Measurements from ENCODE around the gene DPYSL3.

Gene DPYSL3

DNA sequence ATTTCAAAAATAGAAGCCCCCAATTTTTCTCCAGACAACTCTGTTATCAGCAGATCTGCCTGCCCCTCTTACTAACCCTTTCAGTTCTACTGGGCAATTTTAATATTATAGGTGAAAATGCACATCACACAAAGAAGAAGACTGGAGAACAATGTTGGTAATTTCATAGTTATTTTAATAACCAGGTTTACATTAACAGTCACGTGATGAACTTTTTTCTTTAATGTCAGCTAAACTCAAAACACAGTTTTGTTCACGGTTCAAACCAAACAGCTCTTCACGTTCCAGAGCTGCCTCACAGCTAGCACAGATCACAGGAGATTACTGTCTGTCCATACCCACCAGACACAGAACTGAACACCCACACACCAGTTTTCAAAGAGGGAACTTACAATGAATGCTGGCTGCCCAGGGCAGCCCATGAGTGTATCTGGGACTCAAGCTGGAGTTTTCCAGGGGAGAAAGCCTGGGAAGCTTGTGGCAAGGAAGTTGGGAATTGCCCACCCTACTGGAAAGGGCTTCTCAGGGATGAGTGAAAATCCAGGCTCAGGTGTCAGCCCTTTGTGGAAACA, 119.1 kb downstream of the DPYSL3 start:
- Histone ChIP-seq H3K9me3 (ENCODE audit: control insufficient read depth, insufficient read depth, low read length) (no peaks in the 10 kb centered on the region), H3K79me2 (ENCODE audit: control insufficient read depth, low read length) (no peaks in the 10 kb centered on the region), H3F3A (ENCODE audit: control insufficient read depth, insufficient read depth) (no peaks in the 10 kb centered on the region), H3K4me1 (ENCODE audit: control insufficient read depth, low read length) (no peaks in the 10 kb centered on the region), H3K27ac (ENCODE audit: low read depth, low read length) (no peak overlapping the region), H3K4me3 (ENCODE audit: low read length) (no peak overlapping the region), H3K36me3 (ENCODE audit: control insufficient read depth, low read length) (no peaks in the 10 kb centered on the region), H3K9me2 (replicated peaks; ENCODE audit: control insufficient read depth, low read length) (no peaks in the 10 kb centered on the region), H3K27me3 (ENCODE audit: control insufficient read depth, low read length) (peaks cover 9% of the 10 kb centered on the region; the same call in 1 of the 2 replicates), H3K4me2 (ENCODE audit: low read length) (no peak overlapping the region), H4K20me1 (ENCODE audit: control insufficient read depth, insufficient read depth, low read depth, low read length) (no peaks in the 10 kb centered on the region)
- no peak for TF ChIP-seq EZH2phosphoT487 (IDR thresholded peaks at IDR 0.05; ENCODE audit: borderline replicate concordance, low read length)
- TF ChIP-seq, protein P1, sequence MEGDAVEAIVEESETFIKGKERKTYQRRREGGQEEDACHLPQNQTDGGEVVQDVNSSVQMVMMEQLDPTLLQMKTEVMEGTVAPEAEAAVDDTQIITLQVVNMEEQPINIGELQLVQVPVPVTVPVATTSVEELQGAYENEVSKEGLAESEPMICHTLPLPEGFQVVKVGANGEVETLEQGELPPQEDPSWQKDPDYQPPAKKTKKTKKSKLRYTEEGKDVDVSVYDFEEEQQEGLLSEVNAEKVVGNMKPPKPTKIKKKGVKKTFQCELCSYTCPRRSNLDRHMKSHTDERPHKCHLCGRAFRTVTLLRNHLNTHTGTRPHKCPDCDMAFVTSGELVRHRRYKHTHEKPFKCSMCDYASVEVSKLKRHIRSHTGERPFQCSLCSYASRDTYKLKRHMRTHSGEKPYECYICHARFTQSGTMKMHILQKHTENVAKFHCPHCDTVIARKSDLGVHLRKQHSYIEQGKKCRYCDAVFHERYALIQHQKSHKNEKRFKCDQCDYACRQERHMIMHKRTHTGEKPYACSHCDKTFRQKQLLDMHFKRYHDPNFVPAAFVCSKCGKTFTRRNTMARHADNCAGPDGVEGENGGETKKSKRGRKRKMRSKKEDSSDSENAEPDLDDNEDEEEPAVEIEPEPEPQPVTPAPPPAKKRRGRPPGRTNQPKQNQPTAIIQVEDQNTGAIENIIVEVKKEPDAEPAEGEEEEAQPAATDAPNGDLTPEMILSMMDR (IDR thresholded peaks at IDR 0.05; ENCODE audit: low read depth, low read length, poor library complexity, severe bottlenecking) = no peak

DNA sequence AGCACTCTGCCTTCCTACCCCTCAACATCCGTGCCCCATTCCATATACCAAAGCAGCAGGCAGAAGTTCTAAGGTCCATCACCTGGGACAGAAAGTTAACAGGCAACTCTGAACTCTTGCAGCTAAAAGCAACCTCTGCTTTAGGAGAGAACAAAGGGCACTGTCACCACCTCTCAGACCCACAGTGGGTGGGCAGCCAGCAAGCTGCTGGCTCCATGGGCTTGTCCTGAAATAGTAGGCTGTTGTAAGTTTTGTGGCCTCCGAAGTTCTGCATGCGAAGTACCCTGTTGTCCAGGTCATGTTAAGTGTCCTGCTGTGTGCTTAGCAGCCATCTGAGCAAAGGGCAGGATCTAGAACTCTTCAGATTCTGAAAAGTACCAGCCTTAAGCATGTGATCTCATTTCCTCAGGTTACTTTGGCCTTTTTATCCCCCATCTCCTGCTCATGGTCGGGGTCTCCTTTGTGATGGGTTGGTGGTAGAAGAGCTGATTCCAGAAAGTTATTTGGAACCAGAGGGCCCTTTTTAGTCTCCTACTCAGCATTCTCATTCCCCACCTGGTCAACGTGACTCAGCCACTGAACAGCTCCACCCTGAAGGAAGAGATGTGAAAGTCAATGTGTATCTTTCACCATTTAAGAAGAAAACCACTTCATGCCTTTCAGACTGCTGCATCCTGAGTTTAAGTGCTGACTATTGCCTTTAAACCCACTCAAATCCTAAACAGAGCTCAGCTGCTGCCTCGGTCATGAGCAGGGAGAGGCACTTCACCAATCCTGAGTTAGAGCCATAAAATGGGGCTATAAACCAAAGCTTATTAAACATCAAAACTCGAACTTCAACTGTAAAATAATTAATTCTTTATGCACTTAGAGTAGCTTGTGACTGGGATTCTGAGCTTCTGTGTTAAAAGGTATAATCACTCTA, 121.4 kb downstream of the DPYSL3 start:
- H3K4me3 ChIP-seq (ENCODE audit: low read length) = no peak overlapping the region
- TF ChIP-seq, protein P1 (IDR thresholded peaks at IDR 0.05; ENCODE audit: low read depth, low read length, poor library complexity, severe bottlenecking) = no peak
- TF ChIP-seq EZH2phosphoT487 (IDR thresholded peaks at IDR 0.05; ENCODE audit: borderline replicate concordance, low read length) = no peak
- no peaks in the 10 kb centered on the region for H3K79me2 ChIP-seq (ENCODE audit: control insufficient read depth, low read length)
- no peak overlapping the region for H3K4me2 ChIP-seq (ENCODE audit: low read length)
- no peaks in the 10 kb centered on the region for H3K9me3 ChIP-seq (ENCODE audit: control insufficient read depth, insufficient read depth, low read length)
- peaks cover 13% of the 10 kb centered on the region; the same call in 1 of the 2 replicates for H3K27me3 ChIP-seq (ENCODE audit: control insufficient read depth, low read length)
- no peak overlapping the region for H3K27ac ChIP-seq (ENCODE audit: low read depth, low read length)
- H4K20me1 ChIP-seq (ENCODE audit: control insufficient read depth, insufficient read depth, low read depth, low read length) = no peaks in the 10 kb centered on the region
- H3K9me2 ChIP-seq (replicated peaks; ENCODE audit: control insufficient read depth, low read length) = no peaks in the 10 kb centered on the region
- H3K36me3 ChIP-seq (ENCODE audit: control insufficient read depth, low read length) = no peaks in the 10 kb centered on the region
- no peaks in the 10 kb centered on the region for H3K4me1 ChIP-seq (ENCODE audit: control insufficient read depth, low read length)
- H3F3A ChIP-seq (ENCODE audit: control insufficient read depth, insufficient read depth) = no peaks in the 10 kb centered on the region

DNA sequence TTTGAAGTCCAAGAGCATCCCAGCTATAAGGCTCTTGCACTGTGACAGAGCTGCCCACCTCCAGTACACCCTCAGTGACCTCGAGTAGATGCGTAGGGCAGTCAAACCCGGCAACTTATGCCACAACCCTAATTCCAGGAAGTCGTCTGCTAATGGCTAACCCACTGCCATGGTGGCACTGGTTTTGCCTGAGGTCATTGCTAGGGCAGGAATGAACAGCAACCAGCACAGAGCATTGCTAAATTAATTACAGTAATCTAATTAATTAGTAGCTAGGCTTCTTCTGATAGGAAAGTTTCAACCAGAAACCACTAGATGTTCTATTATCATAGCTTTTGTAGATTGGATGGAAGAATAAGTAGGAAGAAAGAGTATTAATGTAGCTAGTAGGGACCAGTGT, 122.8 kb downstream of the DPYSL3 start:
- H3K4me1 ChIP-seq (ENCODE audit: control insufficient read depth, low read length) = no peaks in the 10 kb centered on the region
- no peak overlapping the region for H3K27ac ChIP-seq (ENCODE audit: low read depth, low read length)
- peaks cover 13% of the 10 kb centered on the region; the same call in 1 of the 2 replicates for H3K27me3 ChIP-seq (ENCODE audit: control insufficient read depth, low read length)
- no peak overlapping the region for H3K4me2 ChIP-seq (ENCODE audit: low read length)
- H3F3A ChIP-seq (ENCODE audit: control insufficient read depth, insufficient read depth) = no peaks in the 10 kb centered on the region
- H3K79me2 ChIP-seq (ENCODE audit: control insufficient read depth, low read length) = no peaks in the 10 kb centered on the region
- no peak for TF ChIP-seq EZH2phosphoT487 (IDR thresholded peaks at IDR 0.05; ENCODE audit: borderline replicate concordance, low read length)
- TF ChIP-seq, protein P1 (IDR thresholded peaks at IDR 0.05; ENCODE audit: low read depth, low read length, poor library complexity, severe bottlenecking) = no peak
- H3K4me3 ChIP-seq (ENCODE audit: low read length) = no peak overlapping the region
- no peaks in the 10 kb centered on the region for H3K9me2 ChIP-seq (replicated peaks; ENCODE audit: control insufficient read depth, low read length)
- H4K20me1 ChIP-seq (ENCODE audit: control insufficient read depth, insufficient read depth, low read depth, low read length) = no peaks in the 10 kb centered on the region
- H3K9me3 ChIP-seq (ENCODE audit: control insufficient read depth, insufficient read depth, low read length) = no peaks in the 10 kb centered on the region
- H3K36me3 ChIP-seq (ENCODE audit: control insufficient read depth, low read length) = no peaks in the 10 kb centered on the region

Data from DOHH2 (cell line).